HepG2 (cell line): Measurements from ENCODE around the gene ADCY9. TPM values are rescaled to one million over a fixed set of nuclear protein-coding genes. Genes with fewer than 3 reads are reported as not detected.

Experiments used
- ARNTL ChIP-seq: sonication (generic); formaldehyde crosslinking; IDR thresholded peaks from 2 replicates; pipeline ENCODE4 v1.4.0; 2020; ENCODE audit warnings: mild to moderate bottlenecking, missing genetic modification reagents
- FOXJ3 ChIP-seq: sonication (generic); formaldehyde crosslinking; IDR thresholded peaks from 2 replicates; pipeline ENCODE4 v1.4.0; 2020; ENCODE audit warnings: missing genetic modification reagents, mild to moderate bottlenecking, borderline replicate concordance
- HIC2 ChIP-seq: sonication (generic); formaldehyde crosslinking; IDR thresholded peaks from 2 replicates; pipeline ENCODE4 v1.9.0; 2022; ENCODE audit warnings: low read depth, missing genetic modification reagents
- NBN ChIP-seq: fragments of 450-650 bp; conservative IDR thresholded peaks from 2 replicates; pipeline ENCODE4 v1.6.1; 2017
- REST ChIP-seq, 2 experiments: IDR thresholded peaks; 2 replicates each; pipeline ENCODE4 v1.6.1; 2011 to 2012; ENCODE audit warnings: low read length in 2 of 2, borderline replicate concordance in 1 of 2, low read depth in 1 of 2, mild to moderate bottlenecking in 1 of 2, moderate library complexity in 1 of 2
- SKIL ChIP-seq: sonication (generic); formaldehyde crosslinking; IDR thresholded peaks from 2 replicates; pipeline ENCODE4 v1.8.0; 2022; ENCODE audit warnings: missing genetic modification reagents, mild to moderate bottlenecking, moderate library complexity, borderline replicate concordance
- SP5 ChIP-seq: IDR thresholded peaks from 2 replicates; pipeline ENCODE4 v1.6.1; 2016; ENCODE audit warnings: low read depth, borderline replicate concordance
- TSC22D2 ChIP-seq: sonication (generic); formaldehyde crosslinking; IDR thresholded peaks from 2 replicates; pipeline ENCODE4 v1.5.1; 2020; ENCODE audit warnings: missing genetic modification reagents, mild to moderate bottlenecking, borderline replicate concordance
- ZBTB39 ChIP-seq: sonication (generic); formaldehyde crosslinking; IDR thresholded peaks from 2 replicates; pipeline ENCODE4 v1.5.0; 2020; ENCODE audit warnings: missing genetic modification reagents
- ZFP36 ChIP-seq: fragments of 150-350 bp; IDR thresholded peaks from 2 replicates; pipeline ENCODE4 v1.6.1; 2018; ENCODE audit warnings: borderline replicate concordance, low read length, low read depth; ENCODE audit not compliant: partially characterized antibody
- ZHX1 ChIP-seq: sonication (generic); formaldehyde crosslinking; IDR thresholded peaks from 2 replicates; pipeline ENCODE4 v1.8.1; 2022; ENCODE audit warnings: low read depth, mild to moderate bottlenecking, missing genetic modification reagents
- ZNF777 ChIP-seq: sonication (generic); formaldehyde crosslinking; IDR thresholded peaks from 2 replicates; pipeline ENCODE4 v1.4.0; 2020; ENCODE audit warnings: missing genetic modification reagents
- ZNF883 ChIP-seq: sonication (generic); formaldehyde crosslinking; IDR thresholded peaks from 2 replicates; pipeline ENCODE4 v1.5.1; 2020; ENCODE audit warnings: mild to moderate bottlenecking, missing genetic modification reagents; ENCODE audit errors: not compliant biosample characterization
- ZUFSP ChIP-seq: sonication (generic); formaldehyde crosslinking; IDR thresholded peaks from 2 replicates; pipeline ENCODE4 v1.9.0; 2021; ENCODE audit warnings: missing genetic modification reagents, mild to moderate bottlenecking, borderline replicate concordance
- polyA plus RNA-seq, 8 experiments: library from polyadenylated mRNA; depleted of rRNA in 3 of 8; stranded (reverse) in 7 of 8; unstranded in 1 of 8; fragments of >200 nt; fragmentation: Illumina TruSeq in 4 of 8; extraction: Trizol in 4 of 8; gene quantifications; 2 replicates each; pipeline versions ENCODE4 v1.2.1 to v1.2.3, GENCODE V29; 2011 to 2016; ENCODE audit warnings: low read depth in 4 of 8, missing spikeins in 1 of 8, mixed read lengths in 1 of 8; ENCODE audit not compliant: insufficient read depth in 1 of 8
- total RNA-seq, 5 experiments: library from RNA; depleted of rRNA; stranded (reverse); fragments of >200 nt; fragmentation: Illumina TruSeq; extraction: Trizol; gene quantifications; 2 replicates each; pipeline ENCODE4 v1.2.3, GENCODE V29; 2016; ENCODE audit warnings: low read depth in 1 of 5

The ADCY9 gene
- total and polyA plus RNA-seq, 2 of the 13 experiments (the other 11 are each of a cell fraction or from before 2014, with no cell fraction given) = 11.2 to 13.9 TPM

GRCh38 chr16:4157376-4157825 is 41.2 kb upstream of the ADCY9 start (continued):
- no peak for TF ChIP-seq REST (IDR thresholded peaks at IDR 0.05; ENCODE audit: borderline replicate concordance in 1 of 2, low read depth in 1 of 2, low read length in 2 of 2)
- no peak for TF ChIP-seq ARNTL
- no peak for TF ChIP-seq ZNF883 (CRISPR knock-in tag)
- no peak for TF ChIP-seq ZHX1 (CRISPR knock-in tag)
- no peak for TF ChIP-seq ZNF777
- no peak for TF ChIP-seq NBN
- TF ChIP-seq HIC2 (CRISPR knock-in tag) = no peak
- TF ChIP-seq TSC22D2 (CRISPR knock-in tag) = no peak
- 0 out of 2 replicates have a peak, but pooled peaks have one; percentile 33 for TF ChIP-seq SP5 (CRISPR knock-in tag)
- peak; percentile 76; the same call in 1 of the 2 replicates for TF ChIP-seq FOXJ3 (CRISPR knock-in tag)
- TF ChIP-seq SKIL (CRISPR knock-in tag) = no peak
- no peak for TF ChIP-seq ZFP36
- TF ChIP-seq ZBTB39 (CRISPR knock-in tag) = no peak
- no peak for TF ChIP-seq ZUFSP
